Neural progenitor cell (in vitro differentiated cells): ENCODE measurements around the gene DYNLT4. TPM values are rescaled to one million over a fixed set of nuclear protein-coding genes. Genes with fewer than 3 reads are reported as not detected.

Experiments
- DNase-seq: peaks from one replicate; pipeline ENCODE4 v3.0.0-alpha.2; 2016; ENCODE audit warnings: low spot score
- H2AFZ ChIP-seq: fragments of 200-600 bp; sonication (generic); replicated peaks from 2 replicates; pipeline ENCODE4 v1.6.1; 2016; ENCODE audit warnings: antibody characterized with exemption
- H3F3A ChIP-seq: fragments of 200-600 bp; sonication (generic); 2 replicates; pipeline ENCODE4 v1.6.1; 2016; ENCODE audit warnings: antibody characterized with exemption, low read depth
- H3K27ac ChIP-seq: fragments of 200-600 bp; sonication (generic); 2 replicates; pipeline ENCODE4 v1.5.1; 2016; ENCODE audit warnings: mild to moderate bottlenecking
- H3K27me3 ChIP-seq: fragments of 200-600 bp; sonication (generic); 2 replicates; pipeline ENCODE4 v1.6.1; 2016; ENCODE audit warnings: mild to moderate bottlenecking, moderate library complexity
- H3K36me3 ChIP-seq: fragments of 200-600 bp; sonication (generic); 2 replicates; pipeline ENCODE4 v1.5.1; 2016
- H3K4me1 ChIP-seq: fragments of 200-600 bp; sonication (generic); 2 replicates; pipeline ENCODE4 v1.6.1; 2016; ENCODE audit warnings: mixed run types
- H3K4me2 ChIP-seq: fragments of 200-600 bp; sonication (generic); 2 replicates; pipeline ENCODE4 v1.6.1; 2016
- H3K4me3 ChIP-seq: fragments of 200-600 bp; sonication (generic); 2 replicates; pipeline ENCODE4 v1.5.1; 2016
- H3K79me2 ChIP-seq: fragments of 200-600 bp; sonication (generic); 2 replicates; pipeline ENCODE4 v1.6.1; 2016; ENCODE audit warnings: low read depth
- H3K9ac ChIP-seq: fragments of 200-600 bp; sonication (generic); 2 replicates; pipeline ENCODE4 v1.6.1; 2016
- H3K9me3 ChIP-seq: fragments of 200-600 bp; sonication (generic); 2 replicates; pipeline ENCODE4 v1.5.1; 2016; ENCODE audit warnings: low read depth
- H4K20me1 ChIP-seq: fragments of 200-600 bp; sonication (generic); 2 replicates; pipeline ENCODE4 v1.6.1; 2016; ENCODE audit warnings: low read depth
- H3K27ac Mint-ChIP-seq: 3 replicates; pipeline ENCODE4 v1.8.0; 2021; ENCODE audit warnings: mixed read lengths
- H3K27me3 Mint-ChIP-seq: 2 replicates; pipeline ENCODE4 v1.8.0; 2022; ENCODE audit warnings: low read depth, mild to moderate bottlenecking, inconsistent platforms, moderate library complexity, mixed read lengths; ENCODE audit not compliant: insufficient read depth
- H3K36me3 Mint-ChIP-seq: 3 replicates; pipeline ENCODE4 v1.8.0; 2021; ENCODE audit warnings: mixed read lengths
- H3K4me1 Mint-ChIP-seq: 3 replicates; pipeline ENCODE4 v1.8.0; 2021; ENCODE audit warnings: mixed read lengths
- H3K4me3 Mint-ChIP-seq: 3 replicates; pipeline ENCODE4 v1.8.0; 2021; ENCODE audit warnings: mild to moderate bottlenecking, moderate library complexity, mixed read lengths
- H3K9me3 Mint-ChIP-seq: 3 replicates; pipeline ENCODE4 v1.8.0; 2020; ENCODE audit warnings: mixed read lengths
- CTCF ChIP-seq: fragments of 200-600 bp; sonication (generic); IDR thresholded peaks from 2 replicates; pipeline ENCODE4 v1.5.1; 2017; ENCODE audit warnings: antibody characterized with exemption, mild to moderate bottlenecking
- EZH2 ChIP-seq: fragments of 200-600 bp; sonication (generic); IDR thresholded peaks from 2 replicates; pipeline ENCODE4 v1.6.1; 2017; ENCODE audit warnings: antibody characterized with exemption, mild to moderate bottlenecking, moderate library complexity
- EZH2phosphoT487 ChIP-seq: fragments of 200-600 bp; sonication (generic); IDR thresholded peaks from 2 replicates; pipeline ENCODE4 v1.6.1; 2017; ENCODE audit warnings: antibody characterized with exemption
- total RNA-seq: library from RNA; depleted of rRNA; stranded (reverse); fragments of >200 nt; gene quantifications from 2 replicates; pipeline ENCODE4 v1.2.3, GENCODE V29; 2015; ENCODE audit warnings: low replicate concordance

DYNLT4 gene
- total RNA-seq, 1 donor from 2014 or later: not detected

DNA sequence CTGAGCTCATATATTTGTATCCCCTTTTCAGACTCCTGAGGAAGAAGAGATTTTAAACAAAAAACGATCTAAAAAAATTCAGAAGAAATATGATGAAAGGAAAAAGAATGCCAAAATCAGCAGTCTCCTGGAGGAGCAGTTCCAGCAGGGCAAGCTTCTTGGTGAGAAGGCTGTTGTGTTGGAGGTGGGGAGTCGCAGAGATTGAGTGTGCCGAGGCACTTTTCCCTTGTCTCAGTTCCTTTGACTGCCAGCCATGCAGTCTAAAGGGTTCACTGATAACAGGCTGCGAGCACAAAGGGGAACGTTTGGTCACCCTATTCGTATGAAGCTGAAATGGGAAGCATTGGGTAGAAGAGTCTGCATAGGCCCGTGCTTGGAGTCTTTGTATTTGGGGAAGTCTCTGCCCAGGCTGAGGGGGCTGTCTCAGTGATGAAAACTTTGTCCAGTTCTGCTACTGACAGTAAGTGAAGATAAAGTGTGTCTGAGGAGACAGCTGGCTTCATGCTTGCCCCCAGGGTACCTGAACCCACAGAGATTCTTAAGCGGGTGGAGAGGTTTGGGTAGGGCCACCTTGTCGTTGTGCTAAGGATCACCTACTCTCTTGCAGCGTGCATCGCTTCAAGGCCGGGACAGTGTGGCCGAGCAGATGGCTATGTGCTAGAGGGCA lies 29.0 kb downstream of the DYNLT4 start:
- no peak overlapping the region for H3K27ac Mint-ChIP-seq
- H3K27ac ChIP-seq: peak overlapping the region; percentile 62
- peak overlapping the region; percentile 93 for H3K4me3 Mint-ChIP-seq
- no peak overlapping the region for H3K9ac ChIP-seq
- peaks cover 33% of the 10 kb centered on the region for H3K36me3 Mint-ChIP-seq
- peaks cover 45% of the 10 kb centered on the region for H4K20me1 ChIP-seq
- no peaks in the 10 kb centered on the region for H3K9me3 Mint-ChIP-seq
- peak overlapping the region; percentile 93 for H3K4me3 ChIP-seq
- H3K27me3 ChIP-seq: no peaks in the 10 kb centered on the region
- TF ChIP-seq EZH2phosphoT487: no peak
- no peak for TF ChIP-seq EZH2
- no peak for TF ChIP-seq CTCF
- H3F3A ChIP-seq: peaks cover 82% of the 10 kb centered on the region
- H3K36me3 ChIP-seq: peaks cover 8% of the 10 kb centered on the region
- peaks cover 10% of the 10 kb centered on the region for H3K27me3 Mint-ChIP-seq
- peaks cover 45% of the 10 kb centered on the region for H3K79me2 ChIP-seq
- peak overlapping the region; percentile 99 for H3K4me2 ChIP-seq
- H3K9me3 ChIP-seq: no peaks in the 10 kb centered on the region
- H2AFZ ChIP-seq: no peak overlapping the region
- H3K4me1 ChIP-seq: peaks cover 16% of the 10 kb centered on the region
- peaks cover 25% of the 10 kb centered on the region for H3K4me1 Mint-ChIP-seq
- DNase-seq: no peak

DNA sequence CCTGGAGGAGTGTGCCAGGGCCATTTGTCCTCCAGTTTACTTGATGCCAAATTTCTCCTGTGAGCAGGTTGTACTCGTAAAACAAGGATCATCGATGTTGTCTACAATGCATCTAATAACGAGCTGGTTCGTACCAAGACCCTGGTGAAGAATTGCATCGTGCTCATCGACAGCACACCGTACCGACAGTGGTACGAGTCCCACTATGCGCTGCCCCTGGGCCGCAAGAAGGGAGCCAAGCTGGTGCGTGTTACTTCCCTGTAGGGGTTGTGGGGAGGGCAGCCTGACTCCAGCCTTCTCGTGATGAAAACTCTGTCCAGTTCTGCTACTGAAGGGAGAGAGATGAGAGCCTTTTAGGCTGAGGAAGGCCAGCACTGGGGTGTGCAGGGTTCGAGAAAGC lies 29.6 kb downstream of the DYNLT4 start:
- Histone ChIP-seq H3K4me2 (peak overlapping the region; percentile 99), H4K20me1 (peaks cover 45% of the 10 kb centered on the region), H3K4me1 (peaks cover 16% of the 10 kb centered on the region), H3K4me3 (peak overlapping the region; percentile 93), H3K27ac (peak overlapping the region; percentile 62), H3K9ac (no peak overlapping the region), H3F3A (peaks cover 79% of the 10 kb centered on the region), H3K36me3 (peaks cover 8% of the 10 kb centered on the region), H3K79me2 (peaks cover 45% of the 10 kb centered on the region), H3K27me3 (no peaks in the 10 kb centered on the region), H3K9me3 (no peaks in the 10 kb centered on the region), H2AFZ (no peak overlapping the region)
- Mint-ChIP-seq H3K4me1 (peaks cover 27% of the 10 kb centered on the region), H3K4me3 (peak overlapping the region; percentile 93), H3K9me3 (no peaks in the 10 kb centered on the region), H3K27me3 (peaks cover 7% of the 10 kb centered on the region), H3K36me3 (peaks cover 31% of the 10 kb centered on the region), H3K27ac (peak overlapping the region; percentile 12)
- DNase-seq: no peak
- no peak for TF ChIP-seq CTCF

DNA sequence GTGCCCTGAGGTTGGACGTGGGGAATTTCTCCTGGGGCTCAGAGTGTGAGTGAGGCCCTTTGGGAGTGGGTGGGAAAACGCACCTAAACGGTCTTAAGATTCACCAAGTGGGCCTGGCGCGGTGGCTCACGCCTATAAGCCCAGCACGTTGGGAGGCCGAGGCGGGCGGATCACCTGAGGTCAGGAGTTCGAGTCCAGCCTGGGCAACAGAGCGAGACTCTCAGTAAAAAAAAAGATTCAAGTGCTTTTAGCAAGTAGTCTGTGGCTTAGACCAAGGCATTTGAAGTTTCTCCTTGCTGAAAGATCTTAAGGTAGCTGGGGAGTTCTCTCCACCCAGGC lies 30.5 kb downstream of the DYNLT4 start:
- Histone ChIP-seq H3K36me3 (peaks cover 8% of the 10 kb centered on the region), H2AFZ (no peak overlapping the region), H3K9me3 (no peaks in the 10 kb centered on the region), H3K4me1 (peaks cover 16% of the 10 kb centered on the region), H3F3A (peaks cover 73% of the 10 kb centered on the region), H3K9ac (peak overlapping the region; percentile 93), H3K4me3 (peak overlapping the region; percentile 93), H3K79me2 (peaks cover 45% of the 10 kb centered on the region), H3K4me2 (peak overlapping the region; percentile 99), H4K20me1 (peaks cover 45% of the 10 kb centered on the region), H3K27me3 (no peaks in the 10 kb centered on the region), H3K27ac (peak overlapping the region; percentile 62)
- Mint-ChIP-seq H3K4me1 (peaks cover 27% of the 10 kb centered on the region), H3K9me3 (no peaks in the 10 kb centered on the region), H3K4me3 (peak overlapping the region; percentile 93), H3K27me3 (peaks cover 7% of the 10 kb centered on the region), H3K27ac (no peak overlapping the region), H3K36me3 (peaks cover 31% of the 10 kb centered on the region)
- TF ChIP-seq EZH2phosphoT487: no peak
- TF ChIP-seq EZH2: no peak
- TF ChIP-seq CTCF: no peak
- DNase-seq: no peak
